ENCODE results near the gene RAB31. TPM values are rescaled to one million over a fixed set of nuclear protein-coding genes. Genes with fewer than 3 reads are reported as not detected.

The RAB31 gene
- polyA plus RNA-seq, 1 of the 3 experiments (the other 2 are of a cell fraction): 23.0 TPM

- WGBS (ENCODE audit: low lambda C conversion rate): 22% methylated on average over 18 of the region's 18 CpGs
- POLR2A ChIA-PET: no interaction called here
- H3K36me3 ChIP-seq (replicated peaks in 1 of 2; ENCODE audit: control insufficient read depth in 1 of 2, insufficient read depth in 2 of 2, low read length in 1 of 2): no peaks in the 10 kb centered on the region
- peak overlapping the region; percentile 32; the same call in 1 of the 2 replicates for H2AFZ ChIP-seq (ENCODE audit: low read depth)
- H3K4me1 ChIP-seq (ENCODE audit: control insufficient read depth in 1 of 2, insufficient read depth in 2 of 2, low read depth in 1 of 2, low read length in 1 of 2): peaks cover 0 to 2% of the 10 kb centered on the region in 2 experiments; a peak in 1 of 4 replicates
- no peaks in the 10 kb centered on the region for H3K9me2 ChIP-seq
- no peaks in the 10 kb centered on the region for H4K20me1 ChIP-seq (ENCODE audit: insufficient read depth)
- H3K27ac ChIP-seq (ENCODE audit: low read depth in 2 of 2, low read length in 1 of 2): no peak overlapping the region
- no peak overlapping the region for H3K9ac ChIP-seq
- H3K4me2 ChIP-seq: peak overlapping the region; percentile 23; the same call in 1 of the 2 replicates
- peaks cover 34% of the 10 kb centered on the region; the same call in 1 of the 2 replicates for H3K79me2 ChIP-seq (ENCODE audit: insufficient read depth)
- TF ChIP-seq, protein P1, sequence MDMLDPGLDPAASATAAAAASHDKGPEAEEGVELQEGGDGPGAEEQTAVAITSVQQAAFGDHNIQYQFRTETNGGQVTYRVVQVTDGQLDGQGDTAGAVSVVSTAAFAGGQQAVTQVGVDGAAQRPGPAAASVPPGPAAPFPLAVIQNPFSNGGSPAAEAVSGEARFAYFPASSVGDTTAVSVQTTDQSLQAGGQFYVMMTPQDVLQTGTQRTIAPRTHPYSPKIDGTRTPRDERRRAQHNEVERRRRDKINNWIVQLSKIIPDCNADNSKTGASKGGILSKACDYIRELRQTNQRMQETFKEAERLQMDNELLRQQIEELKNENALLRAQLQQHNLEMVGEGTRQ (IDR thresholded peaks at IDR 0.05; ENCODE audit: borderline replicate concordance, low read depth, low read length): 0 out of 2 replicates have a peak, but pooled peaks have one; percentile 12
- TF ChIP-seq TAF1 (IDR thresholded peaks at IDR 0.05; ENCODE audit: borderline replicate concordance, low read depth, low read length) (no peak), RCOR1 (IDR thresholded peaks at IDR 0.05; ENCODE audit: low read length) (peak; percentile 60; the same call in 1 of the 2 replicates), SMC3 (IDR thresholded peaks at IDR 0.05; ENCODE audit: low read depth, low read length) (peak; percentile 79), MAX (IDR thresholded peaks at IDR 0.05; ENCODE audit: low read depth) (no peak), RAD21 (IDR thresholded peaks at IDR 0.05; ENCODE audit: low read length) (peak; percentile 94), ZBTB33 (IDR thresholded peaks at IDR 0.05; ENCODE audit: borderline replicate concordance, low read depth) (no peak)
- TF ChIP-seq, protein P2, sequence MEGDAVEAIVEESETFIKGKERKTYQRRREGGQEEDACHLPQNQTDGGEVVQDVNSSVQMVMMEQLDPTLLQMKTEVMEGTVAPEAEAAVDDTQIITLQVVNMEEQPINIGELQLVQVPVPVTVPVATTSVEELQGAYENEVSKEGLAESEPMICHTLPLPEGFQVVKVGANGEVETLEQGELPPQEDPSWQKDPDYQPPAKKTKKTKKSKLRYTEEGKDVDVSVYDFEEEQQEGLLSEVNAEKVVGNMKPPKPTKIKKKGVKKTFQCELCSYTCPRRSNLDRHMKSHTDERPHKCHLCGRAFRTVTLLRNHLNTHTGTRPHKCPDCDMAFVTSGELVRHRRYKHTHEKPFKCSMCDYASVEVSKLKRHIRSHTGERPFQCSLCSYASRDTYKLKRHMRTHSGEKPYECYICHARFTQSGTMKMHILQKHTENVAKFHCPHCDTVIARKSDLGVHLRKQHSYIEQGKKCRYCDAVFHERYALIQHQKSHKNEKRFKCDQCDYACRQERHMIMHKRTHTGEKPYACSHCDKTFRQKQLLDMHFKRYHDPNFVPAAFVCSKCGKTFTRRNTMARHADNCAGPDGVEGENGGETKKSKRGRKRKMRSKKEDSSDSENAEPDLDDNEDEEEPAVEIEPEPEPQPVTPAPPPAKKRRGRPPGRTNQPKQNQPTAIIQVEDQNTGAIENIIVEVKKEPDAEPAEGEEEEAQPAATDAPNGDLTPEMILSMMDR (IDR thresholded peaks at IDR 0.05): peak; percentile 95
- DNase-seq: peak; percentile 86
- no peaks in the 10 kb centered on the region for H3K9me3 ChIP-seq
- CTCF ChIA-PET: interaction anchor here (0.6 to 1.7 kb wide), 18 partner anchors 9 to 356 kb away, joined by 3 to 12 read pairs (median 4); partner anchors contain the start of gene VAPA
- no peaks in the 10 kb centered on the region for H3K27me3 ChIP-seq (ENCODE audit: insufficient read depth)
- no peak overlapping the region; a peak in 1 of 4 replicates for H3K4me3 ChIP-seq (ENCODE audit: low read depth in 2 of 2, low read length in 1 of 2)
- peaks cover 6% of the 10 kb centered on the region for H3F3A ChIP-seq (replicated peaks; ENCODE audit: insufficient read depth)
Measured at GRCh38 chr18:9771261-9771976, 63.3 kb downstream of the RAB31 start.

All from SK-N-SH (cell line).